ENCODE data around the gene TEX44.

TEX44 gene

DNA sequence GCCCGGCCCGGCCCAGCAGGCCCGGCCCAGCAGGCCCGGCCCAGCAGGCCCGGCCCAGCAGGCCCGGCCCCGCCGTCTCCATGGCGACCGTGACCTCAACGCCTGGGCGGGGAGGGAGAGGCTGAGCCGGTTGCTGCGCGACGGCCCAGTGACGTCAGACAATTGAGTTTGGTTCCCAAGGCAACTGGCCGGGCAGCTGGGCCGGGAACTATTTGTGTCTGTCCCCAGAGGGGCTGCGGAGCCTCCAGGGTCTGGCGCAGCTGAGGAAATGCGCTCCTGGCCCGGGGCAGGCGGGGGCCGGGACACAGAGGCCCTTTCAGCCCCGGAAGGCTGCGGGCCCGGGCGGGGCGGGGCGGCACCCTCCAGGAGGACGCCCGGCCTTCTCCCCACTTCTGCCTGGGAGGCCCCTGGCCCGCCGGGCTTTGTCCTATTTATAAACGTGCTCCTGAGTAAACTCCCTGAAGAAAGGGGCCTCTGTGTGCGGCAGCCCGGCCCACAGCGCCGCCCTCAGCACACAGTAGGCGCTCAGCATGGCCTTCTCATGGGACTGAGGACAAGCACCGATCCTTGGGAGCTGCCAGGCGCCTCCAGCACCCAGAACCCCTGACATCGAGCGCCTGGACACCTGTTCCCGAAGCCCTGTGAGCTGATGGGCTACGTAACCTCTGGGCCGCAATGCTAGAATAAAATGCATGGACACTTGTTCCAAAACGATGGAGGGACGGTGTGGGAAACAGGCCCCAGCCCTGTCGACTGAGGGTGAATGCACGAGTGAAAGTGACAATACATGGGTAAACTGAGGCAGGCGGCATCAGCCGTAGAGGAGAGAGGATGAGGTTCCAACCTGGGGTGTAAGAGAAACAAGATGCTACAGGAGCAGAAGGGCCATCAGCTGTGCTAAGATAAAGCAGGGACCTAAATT is 12.3 kb downstream of the TEX44 start:
- peak; percentile 93 to 96 for DNase-seq (ENCODE audit: low read depth in 2 of 2)

DNA sequence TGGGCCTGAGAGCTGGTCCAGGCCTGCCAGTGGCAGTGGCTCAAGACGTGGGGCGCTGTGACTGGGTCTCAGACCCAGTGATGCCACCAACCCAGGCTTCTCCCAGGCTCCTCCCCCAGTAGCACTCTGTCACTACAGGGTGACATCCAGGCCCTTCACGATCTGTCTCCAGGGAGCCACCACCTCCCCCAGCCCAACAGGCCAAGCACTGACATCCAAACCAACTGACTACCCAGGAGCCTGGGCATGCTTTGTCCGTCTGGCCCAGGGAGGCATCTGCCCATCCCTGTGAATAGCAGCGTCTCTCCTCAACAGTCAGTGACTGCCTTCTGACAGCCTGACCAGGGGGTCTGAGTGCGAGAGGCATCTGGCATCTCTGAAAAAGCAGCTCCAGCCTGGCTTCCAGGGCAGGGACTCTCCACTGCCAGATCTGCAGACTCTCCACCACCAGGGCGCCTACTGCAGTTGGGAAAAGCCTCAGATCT is 13.0 kb downstream of the TEX44 start:
- DNase-seq (ENCODE audit: low read depth in 2 of 2) = no peak

- DNase-seq (ENCODE audit: low read depth in 2 of 2) = no peak
These were observed 14.3 kb downstream of the TEX44 start for GRCh38 chr2:231606941-231607340.

DNA sequence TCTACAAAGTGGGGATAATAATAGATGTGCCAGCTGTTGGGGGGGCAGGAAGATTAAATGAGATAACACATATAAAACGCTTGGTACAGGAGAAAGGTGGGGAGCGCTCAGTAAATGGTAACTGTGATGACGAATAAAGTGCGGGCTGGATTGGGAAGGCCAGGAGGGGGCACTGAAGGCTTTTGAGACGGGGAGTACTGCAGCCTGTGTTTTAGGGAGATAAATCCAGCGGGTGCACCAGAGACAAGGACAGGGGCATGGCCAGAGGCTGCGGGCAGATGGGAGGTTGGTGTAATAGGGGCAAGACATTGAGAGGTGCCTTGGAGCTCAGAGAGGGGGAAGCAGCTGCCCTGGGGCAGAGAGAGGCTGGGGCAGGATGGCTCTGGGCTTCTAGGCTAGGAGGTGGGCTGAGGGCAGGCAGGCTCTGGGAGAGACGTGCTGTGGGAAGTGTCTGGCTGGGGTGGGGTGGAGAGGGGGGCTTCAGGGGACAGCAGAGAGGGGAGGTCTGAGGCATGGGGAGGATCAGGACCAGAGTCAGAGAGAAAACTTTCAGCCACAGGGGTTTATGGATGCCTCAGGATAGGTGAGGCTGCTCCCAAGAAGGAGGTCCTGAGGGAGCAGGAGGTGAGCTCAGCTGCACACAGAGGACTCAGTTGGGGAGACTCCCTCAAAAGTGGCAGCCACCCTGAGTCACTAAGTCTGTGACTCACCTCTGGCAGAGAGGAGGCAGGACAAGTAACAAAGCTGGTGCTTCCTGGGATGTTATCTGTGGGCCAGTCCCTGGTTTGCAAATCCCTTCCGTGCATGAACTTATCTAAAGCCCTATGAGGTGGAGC is 18.8 kb downstream of the TEX44 start:
- DNase-seq (ENCODE audit: low read depth in 2 of 2) = peak in 1 of 2 donors; percentile 51

DNA sequence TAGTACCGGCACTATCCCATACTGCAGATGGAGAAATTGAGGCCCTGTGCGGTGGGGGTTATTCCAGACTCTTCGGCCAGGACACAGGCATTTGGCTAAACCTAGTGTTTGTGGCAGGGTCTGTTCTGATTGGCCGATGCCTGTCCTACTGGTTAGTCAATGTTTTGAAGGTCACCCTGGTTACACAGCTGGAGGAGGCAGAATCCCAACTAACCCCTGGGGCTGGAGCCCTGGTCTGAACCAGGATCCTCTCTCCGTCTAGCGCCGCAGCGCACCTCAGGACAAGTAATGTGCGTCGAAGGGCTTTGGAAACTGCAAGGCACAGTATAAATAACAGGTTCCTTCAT is 19.4 kb downstream of the TEX44 start:
- DNase-seq (ENCODE audit: low read depth in 2 of 2) = no peak

- DNase-seq (ENCODE audit: low read depth in 2 of 2) = peak; percentile 87 to 96
These were observed 20.0 kb downstream of the TEX44 start for GRCh38 chr2:231612456-231613330.

GRCh38 chr2:231613331-231613662 is 20.6 kb downstream of the TEX44 start:
- DNase-seq (ENCODE audit: low read depth in 2 of 2) = no peak

- peak; percentile 81 to 86 for DNase-seq (ENCODE audit: low read depth in 2 of 2)
These were observed 21.2 kb downstream of the TEX44 start for GRCh38 chr2:231613663-231614558.

GRCh38 chr2:231614559-231615057 is 21.9 kb downstream of the TEX44 start:
- peak; percentile 47 to 55 for DNase-seq (ENCODE audit: low read depth in 2 of 2)

GRCh38 chr2:231615058-231615671 is 22.5 kb downstream of the TEX44 start:
- no peak for DNase-seq (ENCODE audit: low read depth in 2 of 2)

DNA sequence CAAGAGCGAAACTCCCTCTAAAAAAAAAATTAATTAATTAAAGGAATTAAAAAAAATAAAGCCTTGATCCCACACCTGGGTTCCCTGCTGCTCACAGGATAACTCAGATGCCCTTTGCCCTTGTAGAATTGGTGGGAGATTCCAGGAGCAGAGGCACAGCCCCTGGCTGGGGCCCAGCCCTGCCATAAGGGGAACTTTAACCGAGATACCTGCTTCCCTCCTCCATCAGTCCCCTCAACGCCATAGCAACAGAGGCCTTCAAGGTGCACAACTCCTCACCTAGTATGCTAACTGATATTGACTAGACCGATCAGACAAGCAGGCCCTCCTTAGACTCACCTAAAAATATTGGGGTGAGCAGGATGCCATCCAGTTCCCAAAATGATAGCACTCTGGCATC is 23.6 kb downstream of the TEX44 start:
- DNase-seq (ENCODE audit: low read depth in 2 of 2) = no peak

DNA sequence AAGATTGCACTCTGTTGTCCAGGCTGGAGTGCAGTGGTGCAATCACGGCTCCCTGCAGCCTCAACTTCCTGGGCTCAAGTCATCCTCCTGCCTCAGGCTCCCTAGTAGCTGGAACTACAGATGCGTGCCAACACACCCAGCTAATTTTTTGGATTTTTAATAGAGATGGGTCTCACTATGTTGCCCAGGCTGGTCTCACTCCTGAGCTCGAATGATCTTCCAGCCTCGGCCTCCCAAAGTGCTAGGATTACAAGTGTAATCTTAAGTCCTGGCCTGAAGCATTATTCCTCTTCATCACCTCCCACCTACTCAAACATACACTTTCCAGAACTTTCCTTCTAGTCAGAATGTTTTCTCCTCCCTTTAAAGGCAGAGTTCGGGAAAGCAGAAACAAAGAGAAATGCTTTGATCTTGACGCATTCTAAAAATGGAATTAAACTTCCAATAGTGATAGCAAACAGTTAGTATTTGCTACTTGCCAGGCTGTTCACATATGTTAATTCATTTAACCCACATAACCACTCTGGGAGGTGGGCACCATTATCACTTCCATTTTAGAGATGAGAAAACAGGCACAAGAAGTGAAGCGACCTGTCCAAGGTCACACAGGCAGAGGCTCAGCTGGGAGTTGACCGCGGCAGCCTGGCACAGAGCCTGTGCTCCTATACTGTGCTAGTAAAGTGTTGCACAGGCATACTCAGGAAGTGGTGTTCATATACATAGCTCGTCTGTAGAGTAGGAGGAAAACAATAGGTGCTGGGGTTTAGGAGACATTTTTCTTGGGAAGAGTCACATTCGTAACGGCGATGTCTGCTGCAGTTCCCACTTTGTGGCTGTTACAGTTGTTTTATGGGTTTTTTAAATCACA is 24.6 kb downstream of the TEX44 start:
- no peak for DNase-seq (ENCODE audit: low read depth in 2 of 2)

GRCh38 chr2:231621051-231621879 is 28.6 kb downstream of the TEX44 start:
- DNase-seq (ENCODE audit: low read depth in 2 of 2) = no peak

DNA sequence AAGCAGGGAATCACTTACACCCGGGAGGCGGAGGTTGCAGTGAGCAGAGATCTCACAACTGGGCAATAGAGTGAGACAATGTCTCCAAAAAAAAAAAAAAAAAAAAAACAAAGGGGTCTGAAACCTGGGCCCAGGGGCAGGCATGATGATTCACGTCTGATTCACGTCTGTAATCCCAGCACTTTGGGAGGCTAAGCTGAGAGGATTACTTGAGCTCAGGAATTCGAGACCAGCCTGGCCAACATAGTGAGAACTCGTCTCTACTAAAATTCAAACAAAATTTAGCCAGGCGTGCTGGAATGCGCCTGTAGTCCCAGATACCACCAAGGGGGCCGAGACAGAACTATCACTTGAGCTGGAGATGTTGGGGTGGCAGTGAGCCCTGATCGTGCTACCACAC is 30.3 kb downstream of the TEX44 start:
- DNase-seq (ENCODE audit: low read depth in 2 of 2) = no peak

DNA sequence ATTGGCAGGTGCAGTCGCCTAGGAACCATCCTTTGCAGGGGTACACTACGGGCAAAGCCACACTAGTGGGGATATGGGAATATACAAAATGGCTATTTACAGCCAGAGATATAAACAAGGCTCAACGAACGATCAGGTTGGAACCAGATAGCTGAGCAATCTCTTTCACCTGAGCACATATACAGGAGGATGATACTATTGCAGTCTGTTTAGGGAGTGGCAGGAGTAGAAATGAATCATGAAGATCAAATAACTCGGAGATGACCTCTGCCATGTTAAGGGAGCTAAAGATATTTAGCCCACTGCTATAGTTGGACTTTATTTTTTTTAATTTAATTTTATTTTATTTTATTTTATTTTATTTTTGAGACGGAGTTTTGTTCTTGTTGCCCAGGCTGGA is 33.8 kb downstream of the TEX44 start:
- DNase-seq (ENCODE audit: low read depth in 2 of 2) = no peak

DNA sequence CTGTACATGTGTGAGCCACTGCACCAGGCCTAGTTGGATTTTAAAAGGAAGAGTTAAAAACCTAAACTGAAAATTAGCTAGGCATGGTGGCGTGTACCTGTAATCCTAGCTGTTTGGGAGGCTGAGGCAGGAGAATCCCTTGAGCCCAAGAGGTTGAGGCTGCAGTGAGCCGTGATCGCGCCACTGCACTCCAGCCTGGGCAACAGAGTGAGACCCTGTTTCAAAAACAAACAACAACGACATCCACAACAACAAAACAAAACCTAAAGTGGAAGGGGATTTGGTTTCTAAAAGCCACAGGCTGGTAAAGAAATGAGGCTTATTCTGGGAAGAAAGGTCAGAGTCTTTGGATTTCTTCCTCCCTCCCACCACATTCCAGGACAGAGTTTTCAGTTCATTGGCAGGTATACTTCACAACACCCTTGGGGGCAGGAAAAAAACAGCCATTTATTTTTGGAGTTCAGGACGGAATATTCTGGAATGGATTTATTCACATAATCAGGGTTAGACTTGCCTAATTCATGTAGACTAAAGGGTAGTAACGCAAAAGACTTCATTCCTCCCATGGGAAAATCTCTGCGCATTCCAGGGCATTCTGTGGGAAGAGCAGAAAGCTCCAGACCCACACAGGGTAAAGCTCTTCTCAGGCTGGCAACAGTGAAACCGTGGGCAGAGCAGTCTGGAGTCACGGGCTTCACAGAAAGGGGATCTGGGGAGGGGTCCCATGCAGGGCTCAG is 34.9 kb downstream of the TEX44 start:
- no peak for DNase-seq (ENCODE audit: low read depth in 2 of 2)

GRCh38 chr2:231632559-231633142 is 40.0 kb downstream of the TEX44 start:
- no peak for DNase-seq (ENCODE audit: low read depth in 2 of 2)
